ENCODE results near the gene ERICH6.

- TF ChIP-seq POLR2AphosphoS5 (IDR thresholded peaks at IDR 0.05): no peak
- no peak for TF ChIP-seq CTCF (IDR thresholded peaks at IDR 0.05)
- TF ChIP-seq POLR2A (IDR thresholded peaks at IDR 0.05): no peak
- TF ChIP-seq EP300 (IDR thresholded peaks at IDR 0.05): no peak
These were observed 89.8 kb downstream of the ERICH6 start for GRCh38 chr3:150613709-150614480.
